NCI-H524 (cell line): ENCODE results near the gene GOLGA6L10.

Experiments
- DNase-seq, 2 experiments: peaks; one replicate each; lab custom pipeline; 2025; lab: John Stamatoyannopoulos, UW

The GOLGA6L10 gene

GRCh38 chr15:82298520-82298919, 50.8 kb downstream of the GOLGA6L10 start:
- DNase-seq, result no peak

- DNase-seq, result no peak
Observed at GRCh38 chr15:82298032-82298431, 51.2 kb downstream of the GOLGA6L10 start.

- no peak for DNase-seq
Observed at GRCh38 chr15:82297546-82297945, 51.7 kb downstream of the GOLGA6L10 start.

GRCh38 chr15:82294061-82294690, 55.1 kb downstream of the GOLGA6L10 start:
- DNase-seq, result no peak

GRCh38 chr15:82292271-82292670, 57.0 kb downstream of the GOLGA6L10 start:
- DNase-seq, result no peak
